HL-60 (cell line): ENCODE measurements around the gene FAM83E.

Source experiments
- DNase-seq, 2 experiments: peaks; one replicate each; pipeline ENCODE4 v3.0.0-alpha.2; 2010 to 2020; ENCODE audit warnings: low read depth in 1 of 2, low spot score in 1 of 2
- H3K27ac ChIP-seq: fragments of 250-450 bp; sonication (Bioruptor Pico); replicated peaks from 2 replicates; pipeline ENCODE4 v1.5.1; 2020; ENCODE audit warnings: mild to moderate bottlenecking, moderate library complexity
- H3K27me3 ChIP-seq: fragments of 250-450 bp; sonication (Bioruptor Pico); 2 replicates; pipeline ENCODE4 v1.5.1; 2021; ENCODE audit warnings: mild to moderate bottlenecking, moderate library complexity; ENCODE audit not compliant: insufficient read depth, poor library complexity, severe bottlenecking
- H3K4me3 ChIP-seq: replicated peaks from 2 replicates; pipeline ENCODE4 v1.5.1; 2011; ENCODE audit warnings: mild to moderate bottlenecking, control low read depth, low read length; ENCODE audit not compliant: insufficient read depth
- GABPA ChIP-seq: IDR thresholded peaks from 2 replicates; pipeline ENCODE4 v1.6.1; 2012; ENCODE audit warnings: low read depth
- POLR2AphosphoS5 ChIP-seq: IDR thresholded peaks from 2 replicates; pipeline ENCODE4 v1.6.1; 2012; ENCODE audit warnings: low read depth
- REST ChIP-seq: IDR thresholded peaks from 2 replicates; pipeline ENCODE4 v1.6.1; 2012; ENCODE audit warnings: low read depth; ENCODE audit not compliant: insufficient replicate concordance
- SPI1 ChIP-seq: IDR thresholded peaks from 2 replicates; pipeline ENCODE4 v1.6.1; 2012; ENCODE audit warnings: low read depth, mild to moderate bottlenecking, borderline replicate concordance
- TF ChIP-seq, protein P1 (sequence below): IDR thresholded peaks from one replicate; pipeline ENCODE4 v1.5.1; 2011; ENCODE audit warnings: low read length, control low read depth, inconsistent platforms; ENCODE audit not compliant: insufficient read depth

The FAM83E gene

DNA sequence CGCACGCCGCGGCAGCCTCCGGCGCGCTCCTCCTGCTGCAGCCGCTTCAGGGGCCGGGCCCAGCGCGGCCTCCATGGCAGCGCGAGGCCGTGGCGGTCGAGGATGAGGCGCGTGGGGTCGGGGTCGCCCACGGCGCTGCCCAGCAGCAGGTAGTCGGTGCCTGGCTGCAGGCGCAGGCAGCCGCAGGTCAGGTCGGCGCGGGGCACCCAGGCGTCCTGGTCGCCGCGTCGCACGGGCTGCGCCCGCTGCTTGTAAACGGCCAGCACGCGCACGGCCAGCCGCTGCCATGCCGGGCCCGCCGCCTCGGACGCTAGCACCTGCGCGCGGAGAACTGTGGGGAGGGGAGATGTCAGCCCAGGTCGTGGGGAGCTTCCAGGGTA is 46.8 kb upstream of the FAM83E start:
- TF ChIP-seq GABPA (no peak), SPI1 (no peak), REST (no peak), POLR2AphosphoS5 (no peak)
- TF ChIP-seq, protein P1, sequence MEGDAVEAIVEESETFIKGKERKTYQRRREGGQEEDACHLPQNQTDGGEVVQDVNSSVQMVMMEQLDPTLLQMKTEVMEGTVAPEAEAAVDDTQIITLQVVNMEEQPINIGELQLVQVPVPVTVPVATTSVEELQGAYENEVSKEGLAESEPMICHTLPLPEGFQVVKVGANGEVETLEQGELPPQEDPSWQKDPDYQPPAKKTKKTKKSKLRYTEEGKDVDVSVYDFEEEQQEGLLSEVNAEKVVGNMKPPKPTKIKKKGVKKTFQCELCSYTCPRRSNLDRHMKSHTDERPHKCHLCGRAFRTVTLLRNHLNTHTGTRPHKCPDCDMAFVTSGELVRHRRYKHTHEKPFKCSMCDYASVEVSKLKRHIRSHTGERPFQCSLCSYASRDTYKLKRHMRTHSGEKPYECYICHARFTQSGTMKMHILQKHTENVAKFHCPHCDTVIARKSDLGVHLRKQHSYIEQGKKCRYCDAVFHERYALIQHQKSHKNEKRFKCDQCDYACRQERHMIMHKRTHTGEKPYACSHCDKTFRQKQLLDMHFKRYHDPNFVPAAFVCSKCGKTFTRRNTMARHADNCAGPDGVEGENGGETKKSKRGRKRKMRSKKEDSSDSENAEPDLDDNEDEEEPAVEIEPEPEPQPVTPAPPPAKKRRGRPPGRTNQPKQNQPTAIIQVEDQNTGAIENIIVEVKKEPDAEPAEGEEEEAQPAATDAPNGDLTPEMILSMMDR = no peak
- H3K27ac ChIP-seq = no peak overlapping the region

DNA sequence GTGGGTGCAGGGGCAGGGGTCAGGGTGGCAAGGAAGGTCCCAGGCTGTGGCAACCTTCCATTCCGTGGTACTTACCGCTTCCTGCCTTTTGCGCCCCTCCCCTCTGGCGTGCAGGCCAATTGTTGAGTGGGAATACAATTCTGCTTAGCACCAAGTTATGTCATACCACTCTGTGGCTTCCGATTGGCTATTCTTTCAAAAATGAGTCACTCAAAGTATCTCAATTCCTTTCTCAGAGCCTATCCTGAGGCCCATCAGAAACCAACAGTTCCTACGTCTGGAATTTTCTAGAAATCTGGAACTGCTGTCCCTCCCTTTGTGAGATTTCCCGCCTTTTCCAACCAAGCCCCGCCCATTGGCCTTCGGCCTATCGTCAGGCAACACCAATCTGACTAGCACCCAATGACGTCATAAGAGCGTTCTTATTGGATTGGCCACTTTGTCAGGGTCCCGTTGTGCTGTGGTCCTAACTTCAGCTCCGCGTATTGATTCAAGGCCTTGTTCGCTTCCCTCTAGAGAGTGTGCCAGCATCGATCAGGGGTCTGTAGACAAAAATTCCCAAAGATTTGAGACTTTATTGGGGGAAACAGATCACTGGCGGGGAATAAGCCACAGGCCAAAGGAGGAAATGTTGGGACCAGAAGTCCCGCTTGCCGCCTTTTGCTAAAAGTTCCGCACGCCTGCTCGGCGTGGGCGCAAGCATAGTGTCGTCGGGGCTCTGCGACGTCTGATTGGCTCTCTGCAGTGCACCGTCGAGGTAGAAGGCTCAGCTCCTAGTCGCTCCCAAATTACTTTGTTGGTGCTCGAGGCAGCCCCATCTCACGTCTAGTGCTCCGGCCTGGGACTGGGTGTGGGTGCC is 46.2 kb upstream of the FAM83E start:
- DNase-seq = peak; percentile 50 to 89
- Histone ChIP-seq H3K4me3 (no peak overlapping the region), H3K27me3 (no peaks in the 10 kb centered on the region), H3K27ac (peak overlapping the region; percentile 63)
- TF ChIP-seq, protein P1 = no peak
- TF ChIP-seq REST (no peak), SPI1 (no peak; the same call in 1 of the 2 replicates), GABPA (no peak), POLR2AphosphoS5 (no peak)

More for the DNA sequence above, 46.8 kb upstream of the FAM83E start:
- H3K27me3 ChIP-seq = no peaks in the 10 kb centered on the region
- no peak for DNase-seq
- H3K4me3 ChIP-seq = no peak overlapping the region

- no peak overlapping the region for H3K27ac ChIP-seq
- H3K27me3 ChIP-seq = no peaks in the 10 kb centered on the region
- no peak overlapping the region for H3K4me3 ChIP-seq
- DNase-seq = no peak
- TF ChIP-seq SPI1 (no peak), REST (no peak), POLR2AphosphoS5 (no peak), GABPA (no peak)
- TF ChIP-seq, protein P1 = no peak
Observed at GRCh38 chr19:48659768-48660167, 44.9 kb upstream of the FAM83E start.
